ENCODE results near the gene INKA2.

DNA sequence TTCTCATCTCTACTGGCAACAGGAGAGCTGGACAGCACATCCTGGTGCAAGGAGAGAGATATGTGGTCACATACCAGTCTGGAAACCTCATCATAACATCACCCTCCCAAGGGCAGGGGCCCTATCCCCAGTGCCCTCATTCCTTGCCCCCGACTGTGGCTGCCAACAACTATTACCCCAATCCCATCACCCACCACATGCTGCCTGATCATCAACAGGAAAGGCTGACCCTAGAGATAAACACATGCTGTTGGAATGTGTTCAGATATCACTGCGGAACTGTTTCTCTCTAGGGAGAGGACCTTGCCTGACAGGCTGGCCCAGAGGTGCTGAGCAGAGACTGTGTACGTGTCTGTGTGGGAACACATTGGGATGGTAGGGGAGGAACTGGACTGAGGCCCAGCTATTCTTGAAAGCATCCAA lies 4.5 kb upstream of the INKA2 start:
- TF ChIP-seq EZH2phosphoT487 (IDR thresholded peaks at IDR 0.05; ENCODE audit: unreplicated experiment) (no peak), EZH2 (IDR thresholded peaks at IDR 0.05; ENCODE audit: low read depth, unreplicated experiment) (no peak), POLR2AphosphoS5 (IDR thresholded peaks at IDR 0.05; ENCODE audit: low read depth) (no peak), ZNF331 (CRISPR knock-in tag; IDR thresholded peaks at IDR 0.05; ENCODE audit: low read depth) (no peak), JUNB (IDR thresholded peaks at IDR 0.05; ENCODE audit: unreplicated experiment) (no peak), CREB1 (CRISPR knock-in tag; IDR thresholded peaks at IDR 0.05; ENCODE audit: low read depth) (no peak), STAT1 (IDR thresholded peaks at IDR 0.05; ENCODE audit: unreplicated experiment) (no peak), ZNF114 (CRISPR knock-in tag; IDR thresholded peaks at IDR 0.05) (no peak)
- TF ChIP-seq, protein P1, sequence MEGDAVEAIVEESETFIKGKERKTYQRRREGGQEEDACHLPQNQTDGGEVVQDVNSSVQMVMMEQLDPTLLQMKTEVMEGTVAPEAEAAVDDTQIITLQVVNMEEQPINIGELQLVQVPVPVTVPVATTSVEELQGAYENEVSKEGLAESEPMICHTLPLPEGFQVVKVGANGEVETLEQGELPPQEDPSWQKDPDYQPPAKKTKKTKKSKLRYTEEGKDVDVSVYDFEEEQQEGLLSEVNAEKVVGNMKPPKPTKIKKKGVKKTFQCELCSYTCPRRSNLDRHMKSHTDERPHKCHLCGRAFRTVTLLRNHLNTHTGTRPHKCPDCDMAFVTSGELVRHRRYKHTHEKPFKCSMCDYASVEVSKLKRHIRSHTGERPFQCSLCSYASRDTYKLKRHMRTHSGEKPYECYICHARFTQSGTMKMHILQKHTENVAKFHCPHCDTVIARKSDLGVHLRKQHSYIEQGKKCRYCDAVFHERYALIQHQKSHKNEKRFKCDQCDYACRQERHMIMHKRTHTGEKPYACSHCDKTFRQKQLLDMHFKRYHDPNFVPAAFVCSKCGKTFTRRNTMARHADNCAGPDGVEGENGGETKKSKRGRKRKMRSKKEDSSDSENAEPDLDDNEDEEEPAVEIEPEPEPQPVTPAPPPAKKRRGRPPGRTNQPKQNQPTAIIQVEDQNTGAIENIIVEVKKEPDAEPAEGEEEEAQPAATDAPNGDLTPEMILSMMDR (conservative IDR thresholded peaks at IDR 0.05; ENCODE audit: low read depth in 2 of 2), result no peak
- TF ChIP-seq, protein P2, sequence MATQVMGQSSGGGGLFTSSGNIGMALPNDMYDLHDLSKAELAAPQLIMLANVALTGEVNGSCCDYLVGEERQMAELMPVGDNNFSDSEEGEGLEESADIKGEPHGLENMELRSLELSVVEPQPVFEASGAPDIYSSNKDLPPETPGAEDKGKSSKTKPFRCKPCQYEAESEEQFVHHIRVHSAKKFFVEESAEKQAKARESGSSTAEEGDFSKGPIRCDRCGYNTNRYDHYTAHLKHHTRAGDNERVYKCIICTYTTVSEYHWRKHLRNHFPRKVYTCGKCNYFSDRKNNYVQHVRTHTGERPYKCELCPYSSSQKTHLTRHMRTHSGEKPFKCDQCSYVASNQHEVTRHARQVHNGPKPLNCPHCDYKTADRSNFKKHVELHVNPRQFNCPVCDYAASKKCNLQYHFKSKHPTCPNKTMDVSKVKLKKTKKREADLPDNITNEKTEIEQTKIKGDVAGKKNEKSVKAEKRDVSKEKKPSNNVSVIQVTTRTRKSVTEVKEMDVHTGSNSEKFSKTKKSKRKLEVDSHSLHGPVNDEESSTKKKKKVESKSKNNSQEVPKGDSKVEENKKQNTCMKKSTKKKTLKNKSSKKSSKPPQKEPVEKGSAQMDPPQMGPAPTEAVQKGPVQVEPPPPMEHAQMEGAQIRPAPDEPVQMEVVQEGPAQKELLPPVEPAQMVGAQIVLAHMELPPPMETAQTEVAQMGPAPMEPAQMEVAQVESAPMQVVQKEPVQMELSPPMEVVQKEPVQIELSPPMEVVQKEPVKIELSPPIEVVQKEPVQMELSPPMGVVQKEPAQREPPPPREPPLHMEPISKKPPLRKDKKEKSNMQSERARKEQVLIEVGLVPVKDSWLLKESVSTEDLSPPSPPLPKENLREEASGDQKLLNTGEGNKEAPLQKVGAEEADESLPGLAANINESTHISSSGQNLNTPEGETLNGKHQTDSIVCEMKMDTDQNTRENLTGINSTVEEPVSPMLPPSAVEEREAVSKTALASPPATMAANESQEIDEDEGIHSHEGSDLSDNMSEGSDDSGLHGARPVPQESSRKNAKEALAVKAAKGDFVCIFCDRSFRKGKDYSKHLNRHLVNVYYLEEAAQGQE (IDR thresholded peaks at IDR 0.05; ENCODE audit: unreplicated experiment), result no peak
- TF ChIP-seq, protein P3, sequence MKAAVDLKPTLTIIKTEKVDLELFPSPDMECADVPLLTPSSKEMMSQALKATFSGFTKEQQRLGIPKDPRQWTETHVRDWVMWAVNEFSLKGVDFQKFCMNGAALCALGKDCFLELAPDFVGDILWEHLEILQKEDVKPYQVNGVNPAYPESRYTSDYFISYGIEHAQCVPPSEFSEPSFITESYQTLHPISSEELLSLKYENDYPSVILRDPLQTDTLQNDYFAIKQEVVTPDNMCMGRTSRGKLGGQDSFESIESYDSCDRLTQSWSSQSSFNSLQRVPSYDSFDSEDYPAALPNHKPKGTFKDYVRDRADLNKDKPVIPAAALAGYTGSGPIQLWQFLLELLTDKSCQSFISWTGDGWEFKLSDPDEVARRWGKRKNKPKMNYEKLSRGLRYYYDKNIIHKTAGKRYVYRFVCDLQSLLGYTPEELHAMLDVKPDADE (IDR thresholded peaks at IDR 0.05), result no peak
